Thyroid gland (tissue), 4 donors: ENCODE measurements around the gene ZBTB4. TPM values are rescaled to one million over a fixed set of nuclear protein-coding genes. Genes with fewer than 3 reads are reported as not detected.

Experiments used
- DNase-seq, 2 donors: peaks; one replicate each; pipeline ENCODE4 v3.0.0-alpha.2; 2019
- H3K27ac ChIP-seq, 3 donors: fragments of 200-600 bp; sonication (generic); 1 replicate in 2 of 3; 2 replicates in 1 of 3; pipeline ENCODE4 v1.5.1; 2016 to 2019; ENCODE audit warnings: mild to moderate bottlenecking in 1 of 3, moderate library complexity in 1 of 3
- H3K27me3 ChIP-seq: fragments of 200-600 bp; sonication (generic); one replicate; pipeline ENCODE4 v1.5.1; 2019
- H3K36me3 ChIP-seq, 2 donors: fragments of 200-600 bp; sonication (generic); one replicate each; pipeline ENCODE4 v1.5.1; 2016 to 2019
- H3K4me1 ChIP-seq, 2 donors: fragments of 200-600 bp; sonication (generic); one replicate each; pipeline ENCODE4 v1.5.1; 2017 to 2019
- H3K4me3 ChIP-seq, 3 donors: fragments of 200-600 bp; sonication (generic); replicated peaks in 1 of 3; 1 replicate in 2 of 3; 2 replicates in 1 of 3; pipeline ENCODE4 v1.5.1; 2016; ENCODE audit warnings: mild to moderate bottlenecking in 1 of 3
- H3K9me3 ChIP-seq: fragments of 200-600 bp; sonication (generic); one replicate; pipeline ENCODE4 v1.5.1; 2017
- POLR2A ChIP-seq, 2 donors: fragments of 450-650 bp; IDR thresholded peaks; one replicate each; pipeline ENCODE4 v1.6.1; 2017; ENCODE audit warnings: antibody characterized with exemption in 2 of 2, mild to moderate bottlenecking in 2 of 2, moderate library complexity in 1 of 2
- WGBS, 2 donors: methylation state at CpG; one replicate each; pipeline ENCODE4 v1.1.5; 2017; 5-methylcytosine and 5-hydroxymethylcytosine counted together
- intact Hi-C: fragments of 100-400 bp; cut with DNase I; formaldehyde crosslinking; loops from one replicate; pipeline ENCODE4 v1.15.1; 2023
- total RNA-seq, 4 donors: library from RNA; depleted of rRNA; stranded (reverse); fragments of >200 nt; gene quantifications; one replicate each; pipeline ENCODE4 v1.2.3, GENCODE V29; 2016
- TF ChIP-seq, protein P1 (sequence below), 6 experiments: fragments of 200-600 bp in 3 of 6; fragments of 450-650 bp in 3 of 6; sonication (generic) in 3 of 6; IDR thresholded peaks; one replicate each; pipeline ENCODE4 v1.5.1; 2016 to 2019; ENCODE audit warnings: antibody characterized with exemption in 6 of 6, mild to moderate bottlenecking in 2 of 6, inconsistent platforms in 1 of 6, moderate library complexity in 1 of 6

ZBTB4 gene
- total RNA-seq, 4 donors from 2014 or later = 58.5 to 85.2 (median 79.9) TPM

GRCh38 chr17:7501729-7502128 lies 22.3 kb upstream of the ZBTB4 start:
- TF ChIP-seq POLR2A (IDR thresholded peaks at IDR 0.05) = no peak
- TF ChIP-seq, protein P1, sequence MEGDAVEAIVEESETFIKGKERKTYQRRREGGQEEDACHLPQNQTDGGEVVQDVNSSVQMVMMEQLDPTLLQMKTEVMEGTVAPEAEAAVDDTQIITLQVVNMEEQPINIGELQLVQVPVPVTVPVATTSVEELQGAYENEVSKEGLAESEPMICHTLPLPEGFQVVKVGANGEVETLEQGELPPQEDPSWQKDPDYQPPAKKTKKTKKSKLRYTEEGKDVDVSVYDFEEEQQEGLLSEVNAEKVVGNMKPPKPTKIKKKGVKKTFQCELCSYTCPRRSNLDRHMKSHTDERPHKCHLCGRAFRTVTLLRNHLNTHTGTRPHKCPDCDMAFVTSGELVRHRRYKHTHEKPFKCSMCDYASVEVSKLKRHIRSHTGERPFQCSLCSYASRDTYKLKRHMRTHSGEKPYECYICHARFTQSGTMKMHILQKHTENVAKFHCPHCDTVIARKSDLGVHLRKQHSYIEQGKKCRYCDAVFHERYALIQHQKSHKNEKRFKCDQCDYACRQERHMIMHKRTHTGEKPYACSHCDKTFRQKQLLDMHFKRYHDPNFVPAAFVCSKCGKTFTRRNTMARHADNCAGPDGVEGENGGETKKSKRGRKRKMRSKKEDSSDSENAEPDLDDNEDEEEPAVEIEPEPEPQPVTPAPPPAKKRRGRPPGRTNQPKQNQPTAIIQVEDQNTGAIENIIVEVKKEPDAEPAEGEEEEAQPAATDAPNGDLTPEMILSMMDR (IDR thresholded peaks at IDR 0.05) = no peak
- Histone ChIP-seq H3K27me3 (no peaks in the 10 kb centered on the region), H3K4me1 (peaks cover 0 to 1% of the 10 kb centered on the region in 2 donors), H3K9me3 (no peaks in the 10 kb centered on the region), H3K27ac (no peak overlapping the region), H3K36me3 (peaks cover 79 to 100% of the 10 kb centered on the region in 2 donors), H3K4me3 (no peak overlapping the region)
- DNase-seq = no peak
- intact Hi-C loops = no loop called here
- 77 to 83% methylated on average over 13 of the region's 14 CpGs for WGBS, 2 donors

DNA sequence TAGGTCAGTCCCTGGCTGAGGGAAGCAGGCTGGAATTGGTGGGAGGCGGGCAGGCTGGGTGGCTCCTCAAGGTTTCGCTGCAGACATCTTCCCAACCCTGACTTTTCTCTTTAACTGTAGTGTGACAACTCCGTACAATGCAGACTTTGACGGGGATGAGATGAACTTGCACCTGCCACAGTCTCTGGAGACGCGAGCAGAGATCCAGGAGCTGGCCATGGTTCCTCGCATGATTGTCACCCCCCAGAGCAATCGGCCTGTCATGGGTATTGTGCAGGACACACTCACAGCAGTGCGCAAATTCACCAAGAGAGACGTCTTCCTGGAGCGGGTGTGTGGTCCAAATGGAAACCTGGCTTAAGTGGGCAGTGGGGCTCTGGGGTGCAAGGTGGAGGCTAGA lies 19.7 kb upstream of the ZBTB4 start:
- H3K4me3 ChIP-seq = no peak overlapping the region
- H3K27me3 ChIP-seq = no peaks in the 10 kb centered on the region
- H3K4me1 ChIP-seq = peaks cover 0 to 4% of the 10 kb centered on the region in 2 donors
- DNase-seq = no peak
- no peaks in the 10 kb centered on the region for H3K9me3 ChIP-seq
- intact Hi-C loops = no loop called here
- TF ChIP-seq POLR2A (IDR thresholded peaks at IDR 0.05) = no peak
- TF ChIP-seq, protein P1 (IDR thresholded peaks at IDR 0.05) = no peak
- H3K27ac ChIP-seq = no peak overlapping the region
- peaks cover 80 to 83% of the 10 kb centered on the region in 2 donors for H3K36me3 ChIP-seq
- WGBS, 2 donors = 85 to 88% methylated on average over 11 of the region's 11 CpGs

- no peak for DNase-seq
- H3K27ac ChIP-seq = no peak overlapping the region
- H3K9me3 ChIP-seq = no peaks in the 10 kb centered on the region
- no peak overlapping the region for H3K4me3 ChIP-seq
- WGBS, 2 donors = 93% methylated on average over 10 to 12 of the region's 14 CpGs
- intact Hi-C loops = no loop called here
- no peaks in the 10 kb centered on the region for H3K27me3 ChIP-seq
- H3K4me1 ChIP-seq = peaks cover 0 to 11% of the 10 kb centered on the region in 2 donors
- peaks cover 65 to 68% of the 10 kb centered on the region in 2 donors for H3K36me3 ChIP-seq
- TF ChIP-seq, protein P1 (IDR thresholded peaks at IDR 0.05) = no peak
- TF ChIP-seq POLR2A (IDR thresholded peaks at IDR 0.05) = no peak
Observed at GRCh38 chr17:7497636-7498035, 18.2 kb upstream of the ZBTB4 start.

- peaks cover 0 to 15% of the 10 kb centered on the region in 2 donors for H3K4me1 ChIP-seq
- H3K27me3 ChIP-seq = no peaks in the 10 kb centered on the region
- TF ChIP-seq, protein P1 (IDR thresholded peaks at IDR 0.05) = no peak
- TF ChIP-seq POLR2A (IDR thresholded peaks at IDR 0.05) = no peak
- H3K36me3 ChIP-seq = peaks cover 61 to 64% of the 10 kb centered on the region in 2 donors
- no peak for DNase-seq
- intact Hi-C loops = no loop called here
- WGBS, 2 donors = 80 to 99% methylated on average over 1 to 9 of the region's 10 CpGs
- no peaks in the 10 kb centered on the region for H3K9me3 ChIP-seq
- no peak overlapping the region for H3K4me3 ChIP-seq
- no peak overlapping the region for H3K27ac ChIP-seq
Observed at GRCh38 chr17:7497228-7497627, 17.8 kb upstream of the ZBTB4 start.

DNA sequence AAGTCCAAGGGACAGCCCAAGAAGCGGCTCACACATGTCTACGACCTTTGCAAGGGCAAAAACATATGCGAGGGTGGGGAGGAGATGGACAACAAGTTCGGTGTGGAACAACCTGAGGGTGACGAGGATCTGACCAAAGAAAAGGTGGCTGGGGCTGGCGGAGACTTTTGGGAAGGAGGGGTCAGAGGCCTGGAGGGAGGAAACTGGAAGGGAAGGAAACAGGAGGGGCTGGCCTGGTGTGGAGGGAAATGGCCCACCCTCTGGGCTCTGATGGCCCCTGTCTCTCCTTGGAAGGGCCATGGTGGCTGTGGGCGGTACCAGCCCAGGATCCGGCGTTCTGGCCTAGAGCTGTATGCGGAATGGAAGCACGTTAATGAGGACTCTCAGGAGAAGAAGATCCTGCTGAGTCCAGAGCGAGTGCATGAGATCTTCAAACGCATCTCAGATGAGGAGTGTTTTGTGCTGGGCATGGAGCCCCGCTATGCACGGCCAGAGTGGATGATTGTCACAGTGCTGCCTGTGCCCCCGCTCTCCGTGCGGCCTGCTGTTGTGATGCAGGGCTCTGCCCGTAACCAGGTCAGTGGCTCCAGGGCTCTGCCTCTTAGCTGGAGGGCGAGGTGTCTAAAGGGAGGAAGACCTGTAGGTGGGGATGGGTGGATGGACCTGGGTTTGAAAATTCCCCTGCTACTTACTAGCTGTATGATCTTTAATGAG lies 17.2 kb upstream of the ZBTB4 start:
- Histone ChIP-seq H3K4me3 (no peak overlapping the region), H3K4me1 (peaks cover 0 to 15% of the 10 kb centered on the region in 2 donors), H3K9me3 (no peaks in the 10 kb centered on the region), H3K27ac (no peak overlapping the region), H3K36me3 (peaks cover 55 to 58% of the 10 kb centered on the region in 2 donors), H3K27me3 (no peaks in the 10 kb centered on the region)
- 85 to 86% methylated on average over 20 of the region's 20 CpGs for WGBS, 2 donors
- DNase-seq = no peak
- intact Hi-C loops = no loop called here
- TF ChIP-seq POLR2A (IDR thresholded peaks at IDR 0.05) = no peak
- TF ChIP-seq, protein P1 (IDR thresholded peaks at IDR 0.05) = no peak
